Effector memory CD4-positive, alpha-beta T cell (primary cell): ENCODE data around the gene DNAJC4.

Experiments used
- DNase-seq, 3 donors: peaks; one replicate each; pipeline ENCODE4 v3.0.0-alpha.2; 2020
- H3K27ac ChIP-seq: 2 replicates; pipeline ENCODE4 v1.7.0; 2013; ENCODE audit warnings: mild to moderate bottlenecking, low read length, moderate library complexity; ENCODE audit not compliant: insufficient read depth, poor library complexity, severe bottlenecking
- H3K27me3 ChIP-seq: replicated peaks from 2 replicates; pipeline ENCODE4 v1.7.0; 2013; ENCODE audit warnings: mild to moderate bottlenecking, low read length; ENCODE audit not compliant: insufficient read depth, control insufficient read depth, poor library complexity, severe bottlenecking
- H3K36me3 ChIP-seq: 2 replicates; pipeline ENCODE4 v1.7.0; 2013; ENCODE audit warnings: mild to moderate bottlenecking, low read length, moderate library complexity; ENCODE audit not compliant: control insufficient read depth, insufficient read depth
- H3K4me1 ChIP-seq: 2 replicates; pipeline ENCODE4 v1.7.0; 2013; ENCODE audit warnings: low read length, mild to moderate bottlenecking; ENCODE audit not compliant: control insufficient read depth, insufficient read depth, poor library complexity, severe bottlenecking
- H3K4me3 ChIP-seq: 2 replicates; pipeline ENCODE4 v1.7.0; 2013; ENCODE audit warnings: low read length, low read depth, mild to moderate bottlenecking; ENCODE audit not compliant: insufficient read depth, poor library complexity, severe bottlenecking
- H3K9me3 ChIP-seq: 2 replicates; pipeline ENCODE4 v1.7.0; 2013; ENCODE audit warnings: mild to moderate bottlenecking, low read length, moderate library complexity; ENCODE audit not compliant: control insufficient read depth

Gene DNAJC4

DNA sequence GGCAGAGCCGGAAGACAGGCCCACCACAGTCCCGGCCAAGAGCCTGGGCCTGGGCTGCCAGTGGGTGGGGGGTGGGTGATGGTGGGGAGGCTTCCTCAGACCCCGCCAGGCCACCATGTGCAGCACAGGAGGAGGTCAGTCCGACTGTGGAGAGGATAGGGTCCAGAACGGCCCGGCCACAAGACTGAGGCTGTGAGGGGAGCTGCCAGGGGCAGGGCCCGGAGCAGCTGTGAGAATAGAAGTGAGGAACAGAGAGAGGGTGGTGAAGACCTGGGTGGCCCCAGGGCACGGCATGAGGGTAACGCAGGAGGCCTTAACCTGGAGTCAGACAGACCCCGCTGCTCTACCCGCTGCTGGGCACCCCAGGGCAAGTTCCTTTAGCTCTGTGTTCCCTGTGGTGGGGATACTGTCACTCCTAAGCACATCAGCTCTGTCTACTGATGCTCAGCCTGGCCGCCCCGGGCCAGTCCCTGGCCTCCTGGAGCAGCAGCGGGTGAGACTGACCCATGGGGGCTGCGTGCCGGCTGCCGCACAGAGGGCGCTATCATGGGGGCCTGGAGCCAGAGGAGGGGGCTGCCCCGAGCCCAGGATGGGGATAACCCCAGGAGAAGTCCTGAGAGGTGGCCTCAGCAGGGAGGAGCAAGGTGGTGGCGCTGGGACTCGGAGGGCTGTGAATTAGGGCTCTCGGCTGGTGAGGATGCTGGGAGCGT lies 22.1 kb upstream of the DNAJC4 start:
- H3K4me3 ChIP-seq, result peak overlapping the region; percentile 84
- no peaks in the 10 kb centered on the region for H3K27me3 ChIP-seq
- peaks cover 43% of the 10 kb centered on the region for H3K36me3 ChIP-seq
- no peak for DNase-seq
- no peaks in the 10 kb centered on the region for H3K9me3 ChIP-seq
- peaks cover 43% of the 10 kb centered on the region for H3K4me1 ChIP-seq
- peak overlapping the region; percentile 81 for H3K27ac ChIP-seq

DNA sequence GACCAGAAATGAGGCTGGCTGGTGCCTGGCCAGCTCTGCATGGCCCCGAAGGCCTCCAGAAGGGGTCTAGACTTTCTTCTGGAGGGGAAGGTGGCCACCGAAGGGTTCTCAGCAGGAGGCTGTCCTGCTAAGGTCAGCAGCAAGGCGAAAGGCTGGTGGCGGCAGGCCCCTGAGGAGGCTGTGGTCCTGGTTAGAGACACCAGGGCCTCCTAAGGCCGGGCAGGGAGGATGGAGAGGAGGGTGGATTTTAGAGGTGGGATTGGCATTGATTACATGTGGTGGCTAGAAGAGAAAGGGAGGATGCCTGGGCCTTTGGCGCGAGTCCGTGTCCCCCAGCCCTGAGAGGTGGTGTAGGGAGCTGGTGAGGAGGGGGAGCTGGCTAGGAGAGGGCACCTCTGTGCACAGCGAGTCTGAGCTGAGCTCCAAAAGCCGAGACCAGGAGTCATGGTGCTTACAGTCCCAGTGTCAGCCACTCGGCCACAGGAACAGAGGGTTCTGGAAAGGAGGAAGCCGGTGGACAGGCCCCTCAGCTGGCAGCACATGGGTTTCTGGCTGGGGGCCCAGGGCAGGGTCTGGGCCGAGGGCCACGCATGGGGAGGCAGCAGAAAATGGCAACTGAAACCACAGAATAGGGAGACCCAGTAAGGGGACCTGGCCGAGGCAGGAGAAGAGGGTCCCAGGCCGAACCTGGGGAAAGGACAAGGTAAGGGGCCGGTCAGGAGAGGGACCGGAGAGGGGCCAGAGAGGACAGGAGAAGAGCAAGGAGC lies 21.4 kb upstream of the DNAJC4 start:
- Histone ChIP-seq H3K4me1 (peaks cover 43% of the 10 kb centered on the region), H3K4me3 (no peak overlapping the region), H3K9me3 (no peaks in the 10 kb centered on the region), H3K27ac (peak overlapping the region; percentile 81), H3K27me3 (no peaks in the 10 kb centered on the region), H3K36me3 (peaks cover 35% of the 10 kb centered on the region)
- DNase-seq, result no peak

DNA sequence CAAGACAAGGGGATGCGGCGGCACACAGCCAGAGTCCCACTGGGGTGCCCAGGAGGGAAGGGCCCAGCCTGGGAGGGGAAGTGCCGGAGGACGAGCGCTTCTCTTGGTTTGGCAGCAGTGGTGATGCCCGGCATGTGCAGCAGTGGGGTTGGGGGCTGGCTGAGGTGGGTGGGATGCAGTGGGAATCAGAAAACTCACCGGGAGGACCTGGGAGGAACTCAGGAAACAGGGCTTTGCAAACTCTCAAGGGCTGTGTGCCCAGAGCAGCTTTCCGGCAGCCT lies 20.8 kb upstream of the DNAJC4 start:
- no peak overlapping the region for H3K27ac ChIP-seq
- H3K36me3 ChIP-seq, result peaks cover 32% of the 10 kb centered on the region
- no peak overlapping the region for H3K4me3 ChIP-seq
- H3K4me1 ChIP-seq, result peaks cover 38% of the 10 kb centered on the region
- DNase-seq, result no peak
- H3K27me3 ChIP-seq, result no peaks in the 10 kb centered on the region
- H3K9me3 ChIP-seq, result no peaks in the 10 kb centered on the region

DNA sequence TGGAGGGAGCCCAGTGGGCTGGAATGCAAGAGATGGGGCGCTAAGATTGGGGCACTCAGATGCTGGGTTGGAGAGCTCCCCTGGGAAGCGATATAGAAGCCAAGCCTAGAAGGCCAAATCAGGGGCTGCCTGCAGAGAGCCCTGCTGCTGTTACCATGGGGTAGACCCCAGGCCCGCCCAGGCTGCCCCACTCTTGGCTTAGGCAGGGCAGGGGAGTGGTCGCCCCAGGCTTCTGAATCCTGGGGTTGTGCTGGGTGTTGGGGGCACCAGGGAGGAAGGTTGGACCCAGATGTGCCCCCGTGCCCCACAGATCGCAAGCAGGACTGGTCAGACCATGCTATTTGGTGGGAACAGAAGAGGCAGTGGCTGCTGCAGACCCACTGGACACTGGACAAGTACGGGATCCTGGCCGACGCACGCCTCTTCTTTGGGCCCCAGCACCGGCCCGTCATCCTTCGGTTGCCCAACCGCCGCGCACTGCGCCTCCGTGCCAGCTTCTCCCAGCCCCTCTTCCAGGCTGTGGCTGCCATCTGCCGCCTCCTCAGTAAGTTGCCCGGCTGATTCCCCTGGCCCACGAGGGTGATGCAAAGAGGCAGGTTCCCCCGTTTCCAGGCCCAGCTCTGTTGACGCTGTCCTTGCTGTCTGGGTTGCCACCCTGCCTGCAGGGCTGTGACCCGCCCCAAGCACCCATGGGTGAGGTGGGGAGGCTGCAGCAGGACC lies 19.9 kb upstream of the DNAJC4 start:
- Histone ChIP-seq H3K27me3 (no peaks in the 10 kb centered on the region), H3K9me3 (no peaks in the 10 kb centered on the region), H3K27ac (no peak overlapping the region), H3K36me3 (peaks cover 32% of the 10 kb centered on the region), H3K4me1 (peaks cover 33% of the 10 kb centered on the region), H3K4me3 (no peak overlapping the region)
- DNase-seq, result no peak

GRCh38 chr11:64211181-64211872 lies 19.0 kb upstream of the DNAJC4 start:
- Histone ChIP-seq H3K27me3 (no peaks in the 10 kb centered on the region), H3K4me1 (peaks cover 25% of the 10 kb centered on the region), H3K27ac (no peak overlapping the region), H3K4me3 (no peak overlapping the region), H3K9me3 (no peaks in the 10 kb centered on the region), H3K36me3 (peaks cover 37% of the 10 kb centered on the region)
- no peak for DNase-seq

GRCh38 chr11:64216879-64217278 lies 13.5 kb upstream of the DNAJC4 start:
- H3K27ac ChIP-seq, result no peak overlapping the region
- peaks cover 47% of the 10 kb centered on the region for H3K36me3 ChIP-seq
- H3K4me1 ChIP-seq, result no peaks in the 10 kb centered on the region

DNA sequence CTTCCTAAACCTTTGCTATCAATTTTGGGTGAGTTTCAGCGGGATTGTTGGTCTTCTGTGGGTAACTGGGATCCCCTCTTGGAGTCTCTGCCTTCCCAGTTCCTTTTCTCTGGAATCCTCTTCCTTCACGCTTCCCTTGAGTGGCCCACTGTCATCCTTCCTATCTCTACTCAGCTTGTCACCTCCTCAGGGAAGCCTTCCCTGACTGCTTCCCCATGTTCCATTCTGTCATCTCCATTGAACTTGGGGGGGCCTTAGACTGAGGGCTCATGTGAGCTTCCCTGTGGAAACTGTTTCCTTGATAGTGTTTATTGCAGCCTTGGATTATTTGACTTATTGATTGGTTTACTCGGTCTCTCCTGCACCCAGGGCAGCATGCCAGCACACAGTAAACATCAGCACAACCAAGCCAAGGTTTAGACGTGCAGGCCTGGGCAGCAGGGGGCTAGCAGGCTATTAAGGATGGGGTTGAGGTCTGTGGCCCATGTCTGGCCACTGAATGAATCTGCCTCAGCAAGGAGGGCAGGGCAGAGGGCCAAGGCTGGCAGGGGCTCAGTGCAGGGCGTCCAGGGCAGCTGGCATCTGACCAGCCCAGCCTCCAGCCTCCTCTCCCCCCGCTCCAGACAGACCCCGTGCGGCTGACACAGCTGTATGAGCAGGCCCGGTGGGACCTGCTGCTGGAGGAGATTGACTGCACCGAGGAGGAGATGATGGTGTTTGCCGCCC lies 11.6 kb upstream of the DNAJC4 start:
- Histone ChIP-seq H3K9me3 (no peaks in the 10 kb centered on the region), H3K27ac (peak overlapping the region; percentile 21), H3K4me3 (no peak overlapping the region), H3K27me3 (no peaks in the 10 kb centered on the region), H3K4me1 (no peaks in the 10 kb centered on the region), H3K36me3 (peaks cover 50% of the 10 kb centered on the region)
- no peak for DNase-seq

More at GRCh38 chr11:64216879-64217278, 13.5 kb upstream of the DNAJC4 start:
- H3K27me3 ChIP-seq, result no peaks in the 10 kb centered on the region
- H3K4me3 ChIP-seq, result no peak overlapping the region
- no peak for DNase-seq
- H3K9me3 ChIP-seq, result no peaks in the 10 kb centered on the region

- H3K36me3 ChIP-seq, result peaks cover 50% of the 10 kb centered on the region
- H3K4me3 ChIP-seq, result no peak overlapping the region
- no peaks in the 10 kb centered on the region for H3K9me3 ChIP-seq
- DNase-seq, result no peak
- H3K27me3 ChIP-seq, result no peaks in the 10 kb centered on the region
- H3K27ac ChIP-seq, result no peak overlapping the region
- no peaks in the 10 kb centered on the region for H3K4me1 ChIP-seq
Measured at GRCh38 chr11:64219354-64219684, 11.0 kb upstream of the DNAJC4 start.

DNA sequence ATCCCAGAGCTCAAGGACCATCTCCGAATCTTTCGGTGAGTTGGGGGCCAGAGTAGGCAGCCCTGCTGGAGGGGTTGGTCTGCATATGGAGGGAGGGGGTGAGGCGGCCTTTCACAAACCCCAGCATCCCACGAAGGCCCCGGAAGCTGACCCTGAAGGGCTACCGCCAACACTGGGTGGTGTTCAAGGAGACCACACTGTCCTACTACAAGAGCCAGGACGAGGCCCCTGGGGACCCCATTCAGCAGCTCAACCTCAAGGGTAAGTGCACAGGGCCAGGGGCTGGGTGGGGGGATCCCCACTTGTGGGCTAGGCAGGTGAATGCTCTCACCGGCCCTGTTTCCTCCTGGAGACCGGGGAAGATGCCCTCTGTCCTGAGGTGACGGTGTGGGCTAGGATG lies 10.6 kb upstream of the DNAJC4 start:
- H3K4me3 ChIP-seq, result no peak overlapping the region
- no peak overlapping the region for H3K27ac ChIP-seq
- DNase-seq, result no peak
- H3K36me3 ChIP-seq, result peaks cover 50% of the 10 kb centered on the region
- no peaks in the 10 kb centered on the region for H3K4me1 ChIP-seq
- no peaks in the 10 kb centered on the region for H3K27me3 ChIP-seq
- no peaks in the 10 kb centered on the region for H3K9me3 ChIP-seq
